Keratinocyte (primary cell): Measurements from ENCODE around the gene NQO2.
"Not testable (repeated sequence)": the region's sequence is repeated elsewhere in the genome, so short reads cannot be mapped to it uniquely, and the experiment has no call there.

ENCODE experiments used
- EZH2 ChIP-seq: IDR thresholded peaks from one replicate; pipeline ENCODE4 v1.6.1; 2012; ENCODE audit warnings: inconsistent platforms, mild to moderate bottlenecking, low read length, moderate library complexity
- TF ChIP-seq, protein P1 (sequence below), 3 experiments: IDR thresholded peaks in 1 of 3; conservative IDR thresholded peaks in 1 of 3; optimal IDR thresholded peaks in 1 of 3; 2 replicates in 2 of 3; 3 replicates in 1 of 3; pipeline versions ENCODE3 to v1.5.1; 2011; ENCODE audit warnings: low read length in 3 of 3, mild to moderate bottlenecking in 3 of 3, moderate library complexity in 2 of 3, control low read depth in 1 of 3, inconsistent platforms in 1 of 3; ENCODE audit not compliant: insufficient read depth in 2 of 3; ENCODE audit errors: extremely low read depth in 1 of 3

DNA sequence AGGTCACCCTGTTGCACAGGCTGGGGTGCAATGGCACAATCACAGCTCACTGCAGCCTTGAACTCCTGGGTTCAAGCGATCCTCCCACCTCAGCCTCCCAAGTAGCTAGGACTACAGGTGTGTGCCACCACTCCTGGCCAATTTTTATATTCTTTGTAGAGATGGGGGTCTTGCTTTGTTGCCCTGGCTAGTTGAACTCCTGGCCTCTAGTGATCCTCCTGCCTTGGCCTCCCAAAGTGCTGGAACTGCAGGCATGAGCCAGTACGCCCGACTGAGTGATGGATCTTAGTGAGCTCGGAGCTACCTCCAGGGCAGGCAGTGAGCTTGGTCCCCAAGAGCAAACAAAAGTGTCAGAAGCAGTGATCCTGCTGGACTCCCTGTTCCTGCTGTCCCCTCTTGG, 48.3 kb downstream of the NQO2 start:
- TF ChIP-seq, protein P1, sequence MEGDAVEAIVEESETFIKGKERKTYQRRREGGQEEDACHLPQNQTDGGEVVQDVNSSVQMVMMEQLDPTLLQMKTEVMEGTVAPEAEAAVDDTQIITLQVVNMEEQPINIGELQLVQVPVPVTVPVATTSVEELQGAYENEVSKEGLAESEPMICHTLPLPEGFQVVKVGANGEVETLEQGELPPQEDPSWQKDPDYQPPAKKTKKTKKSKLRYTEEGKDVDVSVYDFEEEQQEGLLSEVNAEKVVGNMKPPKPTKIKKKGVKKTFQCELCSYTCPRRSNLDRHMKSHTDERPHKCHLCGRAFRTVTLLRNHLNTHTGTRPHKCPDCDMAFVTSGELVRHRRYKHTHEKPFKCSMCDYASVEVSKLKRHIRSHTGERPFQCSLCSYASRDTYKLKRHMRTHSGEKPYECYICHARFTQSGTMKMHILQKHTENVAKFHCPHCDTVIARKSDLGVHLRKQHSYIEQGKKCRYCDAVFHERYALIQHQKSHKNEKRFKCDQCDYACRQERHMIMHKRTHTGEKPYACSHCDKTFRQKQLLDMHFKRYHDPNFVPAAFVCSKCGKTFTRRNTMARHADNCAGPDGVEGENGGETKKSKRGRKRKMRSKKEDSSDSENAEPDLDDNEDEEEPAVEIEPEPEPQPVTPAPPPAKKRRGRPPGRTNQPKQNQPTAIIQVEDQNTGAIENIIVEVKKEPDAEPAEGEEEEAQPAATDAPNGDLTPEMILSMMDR (optimal IDR thresholded peaks at IDR 0.05 in 1 of 3, IDR thresholded peaks at IDR 0.05 in 1 of 3, conservative IDR thresholded peaks at IDR 0.05 in 1 of 3; ENCODE audit: extremely low read depth in 1 of 3, insufficient read depth in 2 of 3, low read length in 3 of 3), result not testable (repeated sequence)
- TF ChIP-seq EZH2, result not testable (repeated sequence)
